ENCODE data around the gene CLK2.
A peak's percentile ranks its signal among the peaks of the same experiment; 100 is the strongest.
"Not testable (repeated sequence)": the region's sequence is repeated elsewhere in the genome, so short reads cannot be mapped to it uniquely, and the experiment has no call there.

The CLK2 gene

GRCh38 chr1:155296661-155297060, 23.4 kb upstream of the CLK2 start:
- DNase-seq (ENCODE audit: low read depth in 2 of 2): no peak

- no peak for DNase-seq (ENCODE audit: low read depth in 2 of 2)
Measured at GRCh38 chr1:155295942-155296267, 22.6 kb upstream of the CLK2 start.

GRCh38 chr1:155295183-155295941, 22.1 kb upstream of the CLK2 start:
- DNase-seq (ENCODE audit: low read depth in 2 of 2): no peak

- no peak for DNase-seq (ENCODE audit: low read depth in 2 of 2)
Measured at GRCh38 chr1:155294520-155295182, 21.3 kb upstream of the CLK2 start.

- DNase-seq (ENCODE audit: low read depth in 2 of 2): no peak
Measured at GRCh38 chr1:155293086-155293749, 19.9 kb upstream of the CLK2 start.

- not testable (repeated sequence) for DNase-seq (ENCODE audit: low read depth in 2 of 2)
Measured at GRCh38 chr1:155291006-155291405, 17.7 kb upstream of the CLK2 start.

- no peak for DNase-seq (ENCODE audit: low read depth in 2 of 2)
Measured at GRCh38 chr1:155287987-155288543, 14.8 kb upstream of the CLK2 start.

GRCh38 chr1:155286544-155286943, 13.2 kb upstream of the CLK2 start:
- no peak for DNase-seq (ENCODE audit: low read depth in 2 of 2)

- DNase-seq (ENCODE audit: low read depth in 2 of 2): no peak
Measured at GRCh38 chr1:155285631-155286044, 12.3 kb upstream of the CLK2 start.

- DNase-seq (ENCODE audit: low read depth in 2 of 2): no peak
Measured at GRCh38 chr1:155285063-155285462, 11.8 kb upstream of the CLK2 start.

- no peak for DNase-seq (ENCODE audit: low read depth in 2 of 2)
Measured at GRCh38 chr1:155284476-155284875, 11.2 kb upstream of the CLK2 start.

GRCh38 chr1:155282488-155283091, 9.3 kb upstream of the CLK2 start:
- DNase-seq (ENCODE audit: low read depth in 2 of 2): no peak

GRCh38 chr1:155279268-155279667, 6.0 kb upstream of the CLK2 start:
- no peak for DNase-seq (ENCODE audit: low read depth in 2 of 2)

- no peak for DNase-seq (ENCODE audit: low read depth in 2 of 2)
Measured at GRCh38 chr1:155278689-155279160, 5.4 kb upstream of the CLK2 start.

- DNase-seq (ENCODE audit: low read depth in 2 of 2): no peak
Measured at GRCh38 chr1:155277902-155278688, 4.8 kb upstream of the CLK2 start.

GRCh38 chr1:155277070-155277901, 4.0 kb upstream of the CLK2 start, which contains the start of gene HCN3:
TSS of gene HCN3 (plus strand) at chr1:155277463. CDS start at chr1:155277591, 128 bp downstream.
- peak; percentile 87 to 89 for DNase-seq (ENCODE audit: low read depth in 2 of 2)

GRCh38 chr1:155272466-155273342, 600 bp downstream of the CLK2 start:
- DNase-seq (ENCODE audit: low read depth in 2 of 2): no peak

GRCh38 chr1:155269381-155269780, 3.9 kb downstream of the CLK2 start:
- no peak for DNase-seq (ENCODE audit: low read depth in 2 of 2)

- DNase-seq (ENCODE audit: low read depth in 2 of 2): no peak
Measured at GRCh38 chr1:155268630-155269029, 4.7 kb downstream of the CLK2 start.
